ENCODE data around the gene ADORA1.

DNA sequence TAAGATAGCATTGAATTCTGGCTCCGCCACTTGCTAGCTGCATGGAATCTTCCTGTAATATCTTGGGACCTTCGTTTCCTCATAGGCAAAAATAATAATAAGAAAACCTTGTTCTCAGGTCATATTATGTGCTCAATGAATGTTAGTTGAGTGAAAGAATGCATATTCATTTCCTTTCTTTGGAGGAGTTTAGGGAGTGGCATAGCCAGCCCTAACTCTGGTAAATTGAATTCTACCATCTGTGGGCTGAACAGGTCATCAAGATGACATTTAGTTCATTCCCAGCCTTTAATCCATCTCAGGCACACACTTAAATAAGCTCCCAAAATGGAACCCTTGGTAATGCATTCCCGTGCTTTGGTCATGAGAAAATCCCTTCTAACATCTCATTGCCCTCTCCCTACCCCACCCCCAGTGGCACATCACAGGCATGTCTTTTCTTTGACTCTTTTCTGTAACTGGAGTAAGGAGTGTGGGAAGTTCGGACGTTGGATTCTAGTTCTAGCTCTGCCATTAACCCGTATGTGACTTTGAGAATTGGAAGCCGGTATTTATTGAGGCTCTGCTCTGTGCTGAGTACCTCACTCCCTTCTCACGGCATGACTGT lies 28.5 kb upstream of the ADORA1 start:
- no peak for TF ChIP-seq TAF1 (IDR thresholded peaks at IDR 0.05; ENCODE audit: borderline replicate concordance, low read depth, low read length)
- TF ChIP-seq POLR2A (IDR thresholded peaks at IDR 0.05; ENCODE audit: low read depth, low read length) = no peak
- TF ChIP-seq POLR2AphosphoS5 (IDR thresholded peaks at IDR 0.05; ENCODE audit: low read depth, low read length) = no peak
